Immature natural killer cell (primary cell): Measurements from ENCODE around the gene PKIB. TPM values are rescaled to one million over a fixed set of nuclear protein-coding genes. Genes with fewer than 3 reads are reported as not detected.
A peak's percentile ranks its signal among the peaks of the same experiment; 100 is the strongest.

Experiments
- DNase-seq, 3 donors: peaks; one replicate each; pipeline ENCODE4 v3.0.0; 2022; ENCODE audit warnings: mixed read lengths in 1 of 3
- H3K27ac Mint-ChIP-seq, 6 donors: one replicate each; pipeline ENCODE4 v1.8.0; 2020; ENCODE audit warnings: mixed read lengths in 6 of 6, mild to moderate bottlenecking in 5 of 6, inconsistent platforms in 4 of 6, moderate library complexity in 3 of 6
- H3K27me3 Mint-ChIP-seq, 3 donors: one replicate each; pipeline ENCODE4 v1.8.0; 2020 to 2021; ENCODE audit warnings: low read depth in 3 of 3, mild to moderate bottlenecking in 3 of 3, mixed read lengths in 3 of 3, moderate library complexity in 3 of 3, inconsistent platforms in 1 of 3
- H3K36me3 Mint-ChIP-seq, 3 donors: one replicate each; pipeline ENCODE4 v1.8.0; 2020; ENCODE audit warnings: mixed read lengths in 3 of 3, inconsistent platforms in 2 of 3, mild to moderate bottlenecking in 2 of 3
- H3K4me1 Mint-ChIP-seq, 2 donors: one replicate each; pipeline ENCODE4 v1.8.0; 2020; ENCODE audit warnings: inconsistent platforms in 2 of 2, mild to moderate bottlenecking in 2 of 2, mixed read lengths in 2 of 2, moderate library complexity in 1 of 2
- H3K4me3 Mint-ChIP-seq, 5 donors: one replicate each; pipeline ENCODE4 v1.8.0; 2020; ENCODE audit warnings: mild to moderate bottlenecking in 5 of 5, mixed read lengths in 5 of 5, inconsistent platforms in 3 of 5, moderate library complexity in 3 of 5
- H3K9me3 Mint-ChIP-seq, 6 donors: one replicate each; pipeline ENCODE4 v1.8.0; 2020; ENCODE audit warnings: mild to moderate bottlenecking in 6 of 6, mixed read lengths in 6 of 6, inconsistent platforms in 4 of 6, moderate library complexity in 3 of 6
- polyA plus RNA-seq, 3 donors: library from polyadenylated mRNA; unstranded; fragments of 300-500 nt; fragmentation: Illumina TruSeq; gene quantifications; one replicate each; pipeline ENCODE4 v1.2.3, GENCODE V29; 2021

PKIB gene
- polyA plus RNA-seq, result 1 to 10 TPM in 2 of 3 donors, not detected in 1; 2.1 to 5.0 TPM

GRCh38 chr6:122609881-122610689, at the start of gene PKIB:
Gene PKIB, plus strand, starts transcription at chr6:122610405. Its CDS starts 107,390 bp downstream, at chr6:122717795.
- Mint-ChIP-seq H3K27me3 (peaks cover 5 to 17% (median 7%) of the 10 kb centered on the region in 3 donors), H3K27ac (peak within 1 kb of the TSS in 4 of 6 donors; percentile 27 to 55 (median 45)), H3K4me1 (peaks cover 17 to 18% of the 10 kb centered on the region in 2 donors), H3K36me3 (no peaks in the 10 kb centered on the region), H3K4me3 (peak within 1 kb of the TSS; percentile 85 to 92 (median 88)), H3K9me3 (peaks cover 0 to 15% (median 2%) of the 10 kb centered on the region in 6 donors)
- DNase-seq, result peak; percentile 10 to 19 (median 18)

- H3K4me3 Mint-ChIP-seq, result no peak overlapping the region
- H3K36me3 Mint-ChIP-seq, result peaks cover 0 to 7% (median 0%) of the 10 kb centered on the region in 3 donors
Measured at GRCh38 chr6:122563364-122564052, 46.7 kb upstream of the PKIB start.

GRCh38 chr6:122564230-122564629, 46.0 kb upstream of the PKIB start:
- Mint-ChIP-seq H3K27me3 (peaks cover 0 to 2% (median 0%) of the 10 kb centered on the region in 3 donors), H3K36me3 (peaks cover 0 to 7% (median 0%) of the 10 kb centered on the region in 3 donors), H3K4me3 (no peak overlapping the region), H3K27ac (no peak overlapping the region), H3K4me1 (no peaks in the 10 kb centered on the region), H3K9me3 (peaks cover 3 to 17% (median 13%) of the 10 kb centered on the region in 6 donors)
- no peak for DNase-seq

More at GRCh38 chr6:122563364-122564052, 46.7 kb upstream of the PKIB start:
- H3K9me3 Mint-ChIP-seq, result peaks cover 3 to 17% (median 14%) of the 10 kb centered on the region in 6 donors
- no peaks in the 10 kb centered on the region for H3K4me1 Mint-ChIP-seq
- peaks cover 0 to 2% (median 0%) of the 10 kb centered on the region in 3 donors for H3K27me3 Mint-ChIP-seq
- DNase-seq, result no peak
- H3K27ac Mint-ChIP-seq, result no peak overlapping the region

- H3K27me3 Mint-ChIP-seq, result peaks cover 0 to 3% (median 2%) of the 10 kb centered on the region in 3 donors
- H3K4me3 Mint-ChIP-seq, result no peak overlapping the region
- peaks cover 0 to 7% (median 0%) of the 10 kb centered on the region in 3 donors for H3K36me3 Mint-ChIP-seq
- no peak overlapping the region for H3K27ac Mint-ChIP-seq
- no peaks in the 10 kb centered on the region for H3K4me1 Mint-ChIP-seq
- H3K9me3 Mint-ChIP-seq, result peaks cover 3 to 16% (median 11%) of the 10 kb centered on the region in 6 donors
- DNase-seq, result no peak
Measured at GRCh38 chr6:122565708-122566107, 44.5 kb upstream of the PKIB start.

- DNase-seq, result no peak
- H3K4me1 Mint-ChIP-seq, result no peaks in the 10 kb centered on the region
- no peak overlapping the region for H3K27ac Mint-ChIP-seq
- H3K27me3 Mint-ChIP-seq, result peaks cover 0 to 3% (median 0%) of the 10 kb centered on the region in 3 donors
- peaks cover 5 to 14% (median 9%) of the 10 kb centered on the region in 6 donors for H3K9me3 Mint-ChIP-seq
- peaks cover 0 to 7% (median 0%) of the 10 kb centered on the region in 3 donors for H3K36me3 Mint-ChIP-seq
- no peak overlapping the region for H3K4me3 Mint-ChIP-seq
Measured at GRCh38 chr6:122567034-122567433, 43.2 kb upstream of the PKIB start.

GRCh38 chr6:122568350-122568749, 41.9 kb upstream of the PKIB start:
- H3K9me3 Mint-ChIP-seq, result peaks cover 0 to 6% (median 1%) of the 10 kb centered on the region in 6 donors

GRCh38 chr6:122568797-122569221, 41.4 kb upstream of the PKIB start:
- Mint-ChIP-seq H3K27me3 (peaks cover 0 to 3% (median 0%) of the 10 kb centered on the region in 3 donors), H3K27ac (no peak overlapping the region), H3K36me3 (peaks cover 0 to 4% (median 0%) of the 10 kb centered on the region in 3 donors), H3K4me1 (no peaks in the 10 kb centered on the region), H3K9me3 (peaks cover 0 to 9% (median 3%) of the 10 kb centered on the region in 6 donors), H3K4me3 (no peak overlapping the region)
- no peak for DNase-seq

More at GRCh38 chr6:122568350-122568749, 41.9 kb upstream of the PKIB start:
- Mint-ChIP-seq H3K27me3 (peaks cover 0 to 3% (median 0%) of the 10 kb centered on the region in 3 donors), H3K36me3 (peaks cover 0 to 4% (median 0%) of the 10 kb centered on the region in 3 donors), H3K27ac (no peak overlapping the region), H3K4me3 (no peak overlapping the region), H3K4me1 (no peaks in the 10 kb centered on the region)
- DNase-seq, result no peak

GRCh38 chr6:122569230-122569771, 40.9 kb upstream of the PKIB start:
- DNase-seq, result no peak
- peaks cover 0 to 3% (median 0%) of the 10 kb centered on the region in 3 donors for H3K27me3 Mint-ChIP-seq
- no peak overlapping the region for H3K4me3 Mint-ChIP-seq
- peaks cover 0 to under 1% (median 0%) of the 10 kb centered on the region in 3 donors for H3K36me3 Mint-ChIP-seq
- H3K27ac Mint-ChIP-seq, result no peak overlapping the region
- H3K4me1 Mint-ChIP-seq, result no peaks in the 10 kb centered on the region
- H3K9me3 Mint-ChIP-seq, result peaks cover 0 to 8% (median 3%) of the 10 kb centered on the region in 6 donors

- no peaks in the 10 kb centered on the region for H3K4me1 Mint-ChIP-seq
- peaks cover 0 to 3% (median 0%) of the 10 kb centered on the region in 3 donors for H3K27me3 Mint-ChIP-seq
- no peak overlapping the region for H3K4me3 Mint-ChIP-seq
- no peak for DNase-seq
- H3K27ac Mint-ChIP-seq, result no peak overlapping the region
- H3K9me3 Mint-ChIP-seq, result peaks cover 3 to 10% (median 6%) of the 10 kb centered on the region in 6 donors
- no peaks in the 10 kb centered on the region for H3K36me3 Mint-ChIP-seq
Measured at GRCh38 chr6:122571888-122572287, 38.3 kb upstream of the PKIB start.

GRCh38 chr6:122576888-122577287, 33.3 kb upstream of the PKIB start:
- peaks cover 4 to 10% (median 6%) of the 10 kb centered on the region in 6 donors for H3K9me3 Mint-ChIP-seq

GRCh38 chr6:122578961-122579360, 31.2 kb upstream of the PKIB start:
- peaks cover 0 to 4% (median 0%) of the 10 kb centered on the region in 3 donors for H3K27me3 Mint-ChIP-seq
- H3K9me3 Mint-ChIP-seq, result peaks cover under 1 to 6% (median 5%) of the 10 kb centered on the region in 6 donors
- no peak for DNase-seq
- H3K4me3 Mint-ChIP-seq, result no peak overlapping the region
- no peaks in the 10 kb centered on the region for H3K36me3 Mint-ChIP-seq
- H3K4me1 Mint-ChIP-seq, result no peaks in the 10 kb centered on the region
- no peak overlapping the region for H3K27ac Mint-ChIP-seq

More at GRCh38 chr6:122576888-122577287, 33.3 kb upstream of the PKIB start:
- Mint-ChIP-seq H3K4me3 (no peak overlapping the region), H3K27me3 (no peaks in the 10 kb centered on the region), H3K4me1 (no peaks in the 10 kb centered on the region), H3K27ac (no peak overlapping the region), H3K36me3 (no peaks in the 10 kb centered on the region)
- no peak for DNase-seq

GRCh38 chr6:122580737-122581136, 29.5 kb upstream of the PKIB start:
- Mint-ChIP-seq H3K36me3 (no peaks in the 10 kb centered on the region), H3K27me3 (peaks cover 0 to 4% (median 0%) of the 10 kb centered on the region in 3 donors), H3K4me3 (no peak overlapping the region), H3K9me3 (peaks cover 0 to 4% (median 3%) of the 10 kb centered on the region in 6 donors), H3K27ac (no peak overlapping the region), H3K4me1 (no peaks in the 10 kb centered on the region)
- DNase-seq, result no peak

- peaks cover 0 to 2% (median 0%) of the 10 kb centered on the region in 6 donors for H3K9me3 Mint-ChIP-seq
- no peaks in the 10 kb centered on the region for H3K27me3 Mint-ChIP-seq
- no peak overlapping the region for H3K27ac Mint-ChIP-seq
- no peaks in the 10 kb centered on the region for H3K36me3 Mint-ChIP-seq
- no peak overlapping the region for H3K4me3 Mint-ChIP-seq
- no peak for DNase-seq
- H3K4me1 Mint-ChIP-seq, result no peaks in the 10 kb centered on the region
Measured at GRCh38 chr6:122589115-122589514, 21.1 kb upstream of the PKIB start.
